Endothelial cell of umbilical vein (primary cell): ENCODE data around the gene GRID2. TPM values are rescaled to one million over a fixed set of nuclear protein-coding genes. Genes with fewer than 3 reads are reported as not detected.

Source experiments
- BruUV-seq: library from RNA; stranded (reverse); fragments of 400-500 nt; replicated peaks from 2 replicates; lab custom pipeline; 2021; lab: Mats Ljungman, UMichigan
- CTCF ChIA-PET: fragments of 300-600, 350-600 bp; sonication (Branson Sonifier 250); formaldehyde crosslinking; loops from one replicate; lab custom pipeline; 2021; ENCODE audit warnings: antibody characterized with exemption, inconsistent platforms; lab: Charles Lee
- POLR2A ChIA-PET: fragments of 300-600, 350-600 bp; sonication (Branson Sonifier 250); formaldehyde crosslinking; loops from one replicate; lab custom pipeline; 2021; ENCODE audit warnings: antibody characterized with exemption, inconsistent platforms; lab: Charles Lee
- DNase-seq: peaks from one replicate; pipeline ENCODE4 v3.0.0-alpha.2; 2011; ENCODE audit warnings: low read depth, low spot score
- FAIRE-seq: peaks from 2 replicates; lab custom pipeline; 2011; peaks lifted over from hg19 to GRCh38; lab: Jason Lieb, UNC
- H2AFZ ChIP-seq: 2 replicates; pipeline ENCODE4 v1.6.0; 2012; ENCODE audit warnings: low read depth, low read length, control low read depth, inconsistent platforms
- H3K27ac ChIP-seq: 2 replicates; pipeline ENCODE4 v1.5.1; 2011; ENCODE audit warnings: low read depth, mild to moderate bottlenecking, control low read depth, low read length, moderate library complexity; ENCODE audit not compliant: insufficient read depth
- H3K27me3 ChIP-seq, 2 experiments: 2 replicates each; pipeline versions ENCODE4 v1.6.0 to v1.6.1; 2011; ENCODE audit warnings: low read length in 2 of 2, mixed read lengths in 1 of 2; ENCODE audit not compliant: control insufficient read depth in 2 of 2, insufficient read depth in 2 of 2
- H3K36me3 ChIP-seq, 2 experiments: 2 replicates in 1 of 2; 3 replicates in 1 of 2; pipeline ENCODE4 v1.5.1; 2011; ENCODE audit warnings: low read length in 2 of 2, mild to moderate bottlenecking in 1 of 2, moderate library complexity in 1 of 2; ENCODE audit not compliant: control insufficient read depth in 2 of 2, insufficient read depth in 2 of 2; ENCODE audit errors: extremely low read depth in 1 of 2
- H3K4me1 ChIP-seq: 3 replicates; pipeline ENCODE4 v1.5.1; 2011; ENCODE audit warnings: mild to moderate bottlenecking, low read length; ENCODE audit not compliant: control insufficient read depth, insufficient read depth; ENCODE audit errors: extremely low read depth
- H3K4me2 ChIP-seq: 2 replicates; pipeline ENCODE4 v1.6.1; 2011; ENCODE audit warnings: low read length, control low read depth, mixed read lengths; ENCODE audit not compliant: insufficient read depth
- H3K4me3 ChIP-seq, 3 experiments: fragments of 200-600 bp in 1 of 3; sonication (generic), shearing (Covaris generic) in 1 of 3; replicated peaks in 1 of 3; 2 replicates each; pipeline ENCODE4 v1.5.1; 2011 to 2016; ENCODE audit warnings: control low read depth in 3 of 3, low read length in 3 of 3, mild to moderate bottlenecking in 2 of 3, inconsistent platforms in 1 of 3, low read depth in 1 of 3, moderate library complexity in 1 of 3; ENCODE audit not compliant: insufficient read depth in 1 of 3
- H3K79me2 ChIP-seq: 2 replicates; pipeline ENCODE4 v1.6.0; 2012; ENCODE audit warnings: low read length, inconsistent platforms; ENCODE audit not compliant: control insufficient read depth, insufficient read depth
- H3K9ac ChIP-seq: replicated peaks from 2 replicates; pipeline ENCODE3; 2011; ENCODE audit warnings: low read length, control low read depth; ENCODE audit not compliant: insufficient read depth; ENCODE audit errors: extremely low read depth
- H3K9me1 ChIP-seq: replicated peaks from 3 replicates; pipeline ENCODE4 v1.6.0; 2011; ENCODE audit warnings: mild to moderate bottlenecking, low read length; ENCODE audit not compliant: control insufficient read depth, insufficient read depth; ENCODE audit errors: extremely low read depth
- H3K9me3 ChIP-seq: replicated peaks from 2 replicates; pipeline ENCODE4 v1.5.1; 2012; ENCODE audit warnings: low read length, inconsistent platforms; ENCODE audit not compliant: control insufficient read depth, insufficient read depth
- H4K20me1 ChIP-seq: replicated peaks from 2 replicates; pipeline ENCODE3; 2011; ENCODE audit warnings: mild to moderate bottlenecking, low read length; ENCODE audit not compliant: control insufficient read depth, insufficient read depth; ENCODE audit errors: extremely low read depth
- CTCF ChIP-seq, 2 donors: IDR thresholded peaks; 1 replicate in 1 of 2; 2 replicates in 1 of 2; pipeline ENCODE4 v1.5.1; 2011; ENCODE audit warnings: low read length in 2 of 2, mild to moderate bottlenecking in 2 of 2, moderate library complexity in 2 of 2, control low read depth in 1 of 2, inconsistent platforms in 1 of 2, low read depth in 1 of 2; ENCODE audit not compliant: insufficient read depth in 1 of 2; ENCODE audit errors: extremely low read depth in 1 of 2
- EZH2 ChIP-seq: IDR thresholded peaks from 2 replicates; pipeline ENCODE4 v1.6.1; 2012; ENCODE audit warnings: borderline replicate concordance, low read depth, mild to moderate bottlenecking, moderate library complexity, low read length, inconsistent platforms; ENCODE audit not compliant: severe bottlenecking
- FOS ChIP-seq: IDR thresholded peaks from 2 replicates; pipeline ENCODE4 v1.6.1; 2011; ENCODE audit warnings: mild to moderate bottlenecking, low read length, moderate library complexity, borderline replicate concordance; ENCODE audit not compliant: insufficient read depth
- GATA2 ChIP-seq: IDR thresholded peaks from 2 replicates; pipeline ENCODE4 v1.7.0; 2011; ENCODE audit warnings: low read depth, mild to moderate bottlenecking, moderate library complexity, mixed read lengths, low read length; ENCODE audit not compliant: insufficient read length, insufficient read depth
- JUN ChIP-seq: IDR thresholded peaks from 2 replicates; pipeline ENCODE4 v1.6.1; 2011; ENCODE audit warnings: borderline replicate concordance, low read depth; ENCODE audit not compliant: insufficient read length, insufficient read depth
- MAX ChIP-seq: IDR thresholded peaks from 2 replicates; pipeline ENCODE4 v1.6.1; 2011; ENCODE audit not compliant: insufficient read depth, insufficient read length
- MYC ChIP-seq: IDR thresholded peaks from one replicate; pipeline ENCODE4 v1.6.1; 2011; ENCODE audit warnings: mild to moderate bottlenecking, low read depth, low read length
- POLR2A ChIP-seq: IDR thresholded peaks from 2 replicates; pipeline ENCODE4 v1.6.1; 2012; ENCODE audit warnings: low read depth, mild to moderate bottlenecking, control low read depth, low read length
- POLR2AphosphoS5 ChIP-seq: IDR thresholded peaks from 2 replicates; pipeline ENCODE4 v1.6.1; 2012; ENCODE audit warnings: low read depth, mild to moderate bottlenecking, control low read depth, low read length, moderate library complexity; ENCODE audit not compliant: insufficient read depth
- dilution Hi-C: fragments of 300-500 bp; cut with MboI; formaldehyde crosslinking; loops from one replicate; pipeline ENCODE4 v1.15.0; 2019; ENCODE audit warnings: low sequenced_read_pairs; ENCODE audit not compliant: extremely low pct_ligation_motif_present
- intact Hi-C: fragments of 100-400 bp; cut with micrococcal nuclease; formaldehyde crosslinking; loops from one replicate; pipeline ENCODE4 v1.10.0; 2022
- polyA plus RNA-seq, 4 experiments: library from polyadenylated mRNA; depleted of rRNA in 3 of 4; stranded (reverse) in 3 of 4; unstranded in 1 of 4; fragments of >200 nt; gene quantifications; 2 replicates each; pipeline versions ENCODE4 v1.2.1 to v1.2.3, GENCODE V29; 2011 to 2012; ENCODE audit warnings: missing spikeins in 1 of 4
- total RNA-seq: library from RNA; stranded (reverse); gene quantifications from 2 replicates; pipeline ENCODE4 v1.2.3, GENCODE V29; 2021

GRID2 gene
- total and polyA plus RNA-seq, 2 donors (not counting 3 experiments of a cell fraction or from before 2014, with no cell fraction given), result not detected

- Histone ChIP-seq H3K9me1 (no peaks in the 10 kb centered on the region), H3K27ac (no peak overlapping the region), H4K20me1 (no peaks in the 10 kb centered on the region), H3K4me2 (no peak overlapping the region), H2AFZ (no peak overlapping the region), H3K27me3 (no peaks in the 10 kb centered on the region), H3K4me3 (no peak overlapping the region), H3K4me1 (no peaks in the 10 kb centered on the region), H3K9ac (no peak overlapping the region), H3K36me3 (no peaks in the 10 kb centered on the region), H3K9me3 (no peaks in the 10 kb centered on the region), H3K79me2 (no peaks in the 10 kb centered on the region)
- BruUV-seq, result no TSS peak
- FAIRE-seq (no peak), DNase-seq (no peak)
- intact Hi-C loops, result no loop called here
- no peak for TF ChIP-seq JUN
- no peak for TF ChIP-seq POLR2A
- TF ChIP-seq MYC, result no peak
- TF ChIP-seq FOS, result no peak
- no peak for TF ChIP-seq POLR2AphosphoS5
- TF ChIP-seq MAX, result no peak
- no peak for TF ChIP-seq CTCF (IDR thresholded peaks at IDR 0.05; ENCODE audit: extremely low read depth in 1 of 2, insufficient read depth in 1 of 2, low read depth in 1 of 2, low read length in 2 of 2)
- TF ChIP-seq EZH2, result no peak
- TF ChIP-seq GATA2, result no peak
- ChIA-PET POLR2A (no interaction called here), CTCF (interaction anchor here (1.7 kb wide), 1 partner anchor 13 kb away, joined by 3 read pairs; no protein-coding TSS in a partner anchor)
- dilution Hi-C loops, result no loop called here
Observed at GRCh38 chr4:93187892-93188291, 884.1 kb downstream of the GRID2 start.
